H4 (cell line): ENCODE results near the gene NUP214. TPM values are rescaled to one million over a fixed set of nuclear protein-coding genes. Genes with fewer than 3 reads are reported as not detected.
"Not testable (repeated sequence)": the region's sequence is repeated elsewhere in the genome, so short reads cannot be mapped to it uniquely, and the experiment has no call there.

Experiments used
- DNase-seq: peaks from one replicate; pipeline ENCODE4 v3.0.0-alpha.2; 2015; ENCODE audit warnings: low spot score
- total RNA-seq: library from RNA; depleted of rRNA; stranded (reverse); fragments of >200 nt; shearing (Covaris generic); gene quantifications from 2 replicates; pipeline ENCODE4 v1.2.3, GENCODE V29; 2014

The NUP214 gene
- total RNA-seq, 1 experiment from 2014 or later = 10.5 TPM

- no peak for DNase-seq
Observed at GRCh38 chr9:131096269-131097125, 28.9 kb upstream of the NUP214 start, which contains the start of gene AIF1L. TSS of gene AIF1L (plus strand) at chr9:131096531. CDS start at chr9:131096630, 99 bp downstream.

- DNase-seq = no peak
Observed at GRCh38 chr9:131097126-131097947, 28.0 kb upstream of the NUP214 start.

- DNase-seq = no peak
Observed at GRCh38 chr9:131097948-131098278, 27.5 kb upstream of the NUP214 start.

- no peak for DNase-seq
Observed at GRCh38 chr9:131098391-131099101, 26.8 kb upstream of the NUP214 start.

GRCh38 chr9:131099102-131099606 is 26.2 kb upstream of the NUP214 start:
- DNase-seq = no peak

GRCh38 chr9:131099845-131100244 is 25.5 kb upstream of the NUP214 start:
- DNase-seq = not testable (repeated sequence)

GRCh38 chr9:131100445-131100844 is 24.9 kb upstream of the NUP214 start:
- no peak for DNase-seq

GRCh38 chr9:131101207-131101964 is 24.0 kb upstream of the NUP214 start:
- no peak for DNase-seq

- no peak for DNase-seq
Observed at GRCh38 chr9:131103024-131103423, 22.4 kb upstream of the NUP214 start.

GRCh38 chr9:131103535-131103934 is 21.9 kb upstream of the NUP214 start:
- DNase-seq = no peak

- no peak for DNase-seq
Observed at GRCh38 chr9:131104016-131104740, 21.2 kb upstream of the NUP214 start.

GRCh38 chr9:131105952-131106351 is 19.4 kb upstream of the NUP214 start:
- no peak for DNase-seq

- no peak for DNase-seq
Observed at GRCh38 chr9:131107760-131108159, 17.6 kb upstream of the NUP214 start.

GRCh38 chr9:131111186-131111853 is 14.1 kb upstream of the NUP214 start:
- DNase-seq = no peak

GRCh38 chr9:131111854-131112311 is 13.5 kb upstream of the NUP214 start:
- DNase-seq = no peak

- no peak for DNase-seq
Observed at GRCh38 chr9:131112374-131113154, 12.8 kb upstream of the NUP214 start.

- DNase-seq = no peak
Observed at GRCh38 chr9:131113655-131114054, 11.7 kb upstream of the NUP214 start.

GRCh38 chr9:131114084-131114535 is 11.3 kb upstream of the NUP214 start:
- no peak for DNase-seq

GRCh38 chr9:131115360-131115742 is 10.0 kb upstream of the NUP214 start:
- not testable (repeated sequence) for DNase-seq
